Thyroid gland (tissue), 4 donors: Measurements from ENCODE around the gene PCK2. TPM values are rescaled to one million over a fixed set of nuclear protein-coding genes. Genes with fewer than 3 reads are reported as not detected.

ENCODE experiments used
- DNase-seq, 2 donors: peaks; one replicate each; pipeline ENCODE4 v3.0.0-alpha.2; 2019
- H3K27ac ChIP-seq, 3 donors: fragments of 200-600 bp; sonication (generic); 1 replicate in 2 of 3; 2 replicates in 1 of 3; pipeline ENCODE4 v1.5.1; 2016 to 2019; ENCODE audit warnings: mild to moderate bottlenecking in 1 of 3, moderate library complexity in 1 of 3
- H3K27me3 ChIP-seq: fragments of 200-600 bp; sonication (generic); one replicate; pipeline ENCODE4 v1.5.1; 2019
- H3K36me3 ChIP-seq, 2 donors: fragments of 200-600 bp; sonication (generic); one replicate each; pipeline ENCODE4 v1.5.1; 2016 to 2019
- H3K4me1 ChIP-seq, 2 donors: fragments of 200-600 bp; sonication (generic); one replicate each; pipeline ENCODE4 v1.5.1; 2017 to 2019
- H3K4me3 ChIP-seq, 3 donors: fragments of 200-600 bp; sonication (generic); replicated peaks in 1 of 3; 1 replicate in 2 of 3; 2 replicates in 1 of 3; pipeline ENCODE4 v1.5.1; 2016; ENCODE audit warnings: mild to moderate bottlenecking in 1 of 3
- H3K9me3 ChIP-seq: fragments of 200-600 bp; sonication (generic); one replicate; pipeline ENCODE4 v1.5.1; 2017
- CTCF ChIP-seq, 6 experiments: fragments of 200-600 bp in 3 of 6; fragments of 450-650 bp in 3 of 6; sonication (generic) in 3 of 6; IDR thresholded peaks; one replicate each; pipeline ENCODE4 v1.5.1; 2016 to 2019; ENCODE audit warnings: antibody characterized with exemption in 6 of 6, mild to moderate bottlenecking in 2 of 6, inconsistent platforms in 1 of 6, moderate library complexity in 1 of 6
- POLR2A ChIP-seq, 2 donors: fragments of 450-650 bp; IDR thresholded peaks; one replicate each; pipeline ENCODE4 v1.6.1; 2017; ENCODE audit warnings: antibody characterized with exemption in 2 of 2, mild to moderate bottlenecking in 2 of 2, moderate library complexity in 1 of 2
- WGBS, 2 donors: methylation state at CpG; one replicate each; pipeline ENCODE4 v1.1.5; 2017; 5-methylcytosine and 5-hydroxymethylcytosine counted together
- intact Hi-C: fragments of 100-400 bp; cut with DNase I; formaldehyde crosslinking; loops from one replicate; pipeline ENCODE4 v1.15.1; 2023
- total RNA-seq, 4 donors: library from RNA; depleted of rRNA; stranded (reverse); fragments of >200 nt; gene quantifications; one replicate each; pipeline ENCODE4 v1.2.3, GENCODE V29; 2016

PCK2 gene
- total RNA-seq, 4 donors from 2014 or later, result 29.8 to 47.4 (median 39.3) TPM

GRCh38 chr14:24072881-24073877 is 20.9 kb upstream of the PCK2 start:
- TF ChIP-seq CTCF (IDR thresholded peaks at IDR 0.05), result no peak
- no peak for TF ChIP-seq POLR2A (IDR thresholded peaks at IDR 0.05)
- Histone ChIP-seq H3K36me3 (no peaks in the 10 kb centered on the region), H3K27me3 (no peaks in the 10 kb centered on the region), H3K4me3 (no peak overlapping the region), H3K27ac (peak overlapping the region in 1 of 3 donors; percentile 49), H3K4me1 (peaks cover 12 to 18% of the 10 kb centered on the region in 2 donors), H3K9me3 (no peaks in the 10 kb centered on the region)
- DNase-seq, result peak; percentile 35 to 58
- WGBS, 2 donors, result 73 to 74% methylated on average over 23 to 24 of the region's 26 CpGs
- intact Hi-C loops, result no loop called here

- no peak overlapping the region for H3K27ac ChIP-seq
- TF ChIP-seq POLR2A (IDR thresholded peaks at IDR 0.05), result no peak
- TF ChIP-seq CTCF (IDR thresholded peaks at IDR 0.05), result no peak
These were observed 19.3 kb upstream of the PCK2 start for GRCh38 chr14:24074625-24075484.

GRCh38 chr14:24075485-24076301 is 18.4 kb upstream of the PCK2 start:
- H3K27me3 ChIP-seq, result no peaks in the 10 kb centered on the region
- WGBS, 2 donors, result 71 to 74% methylated on average over 11 of the region's 11 CpGs
- intact Hi-C loops, result no loop called here

More at GRCh38 chr14:24074625-24075484, 19.3 kb upstream of the PCK2 start:
- Histone ChIP-seq H3K4me3 (no peak overlapping the region), H3K36me3 (no peaks in the 10 kb centered on the region), H3K4me1 (peaks cover 12 to 18% of the 10 kb centered on the region in 2 donors), H3K9me3 (no peaks in the 10 kb centered on the region), H3K27me3 (no peaks in the 10 kb centered on the region)
- DNase-seq, result no peak
- intact Hi-C loops, result no loop called here
- 77 to 87% methylated on average over 11 of the region's 11 CpGs for WGBS, 2 donors

GRCh38 chr14:24076302-24076601 is 17.9 kb upstream of the PCK2 start:
- Histone ChIP-seq H3K27ac (no peak overlapping the region), H3K4me1 (peaks cover 19 to 25% of the 10 kb centered on the region in 2 donors), H3K9me3 (no peaks in the 10 kb centered on the region), H3K4me3 (no peak overlapping the region), H3K36me3 (no peaks in the 10 kb centered on the region), H3K27me3 (no peaks in the 10 kb centered on the region)
- intact Hi-C loops, result no loop called here
- no peak for TF ChIP-seq POLR2A (IDR thresholded peaks at IDR 0.05)
- no peak for TF ChIP-seq CTCF (IDR thresholded peaks at IDR 0.05)
- 85 to 93% methylated on average over 10 of the region's 10 CpGs for WGBS, 2 donors
- DNase-seq, result no peak

More at GRCh38 chr14:24075485-24076301, 18.4 kb upstream of the PCK2 start:
- no peak for DNase-seq
- Histone ChIP-seq H3K27ac (no peak overlapping the region), H3K36me3 (no peaks in the 10 kb centered on the region), H3K4me1 (peaks cover 17 to 23% of the 10 kb centered on the region in 2 donors), H3K9me3 (no peaks in the 10 kb centered on the region), H3K4me3 (no peak overlapping the region)
- TF ChIP-seq CTCF (IDR thresholded peaks at IDR 0.05) (no peak), POLR2A (IDR thresholded peaks at IDR 0.05) (no peak)
